HepG2 (cell line): Measurements from ENCODE around the gene ZNF292.

ENCODE experiments used
- CTCF ChIP-seq: sonication (generic); formaldehyde crosslinking; IDR thresholded peaks from 2 replicates; pipeline ENCODE4 v1.5.0; 2020; ENCODE audit warnings: mild to moderate bottlenecking, missing genetic modification reagents, moderate library complexity
- EZH2 ChIP-seq: conservative IDR thresholded peaks from 2 replicates; pipeline ENCODE4 v1.6.1; 2012; ENCODE audit warnings: mild to moderate bottlenecking, low read depth, low read length, moderate library complexity
- NFYC ChIP-seq: IDR thresholded peaks from 2 replicates; pipeline ENCODE4 v1.6.1; 2016; ENCODE audit warnings: missing genetic modification reagents, missing compliant biosample characterization
- PRDM4 ChIP-seq: sonication (generic); formaldehyde crosslinking; IDR thresholded peaks from 2 replicates; pipeline ENCODE4 v1.9.0; 2021; ENCODE audit warnings: missing genetic modification reagents, borderline replicate concordance
- RORA ChIP-seq: sonication (generic); formaldehyde crosslinking; IDR thresholded peaks from 2 replicates; pipeline ENCODE4 v1.5.0; 2020; ENCODE audit warnings: mild to moderate bottlenecking, missing genetic modification reagents, moderate library complexity
- TAF1 ChIP-seq: sonication (generic); formaldehyde crosslinking; IDR thresholded peaks from 2 replicates; pipeline ENCODE4 v1.4.0; 2020; ENCODE audit warnings: missing genetic modification reagents
- TP53 ChIP-seq: sonication (generic); formaldehyde crosslinking; conservative IDR thresholded peaks from 2 replicates; pipeline ENCODE4 v1.4.0; 2020; ENCODE audit warnings: missing genetic modification reagents
- ZFP91 ChIP-seq: sonication (generic); formaldehyde crosslinking; IDR thresholded peaks from 2 replicates; pipeline ENCODE4 v1.9.0; 2022; ENCODE audit warnings: missing genetic modification reagents, mild to moderate bottlenecking, borderline replicate concordance

GRCh38 chr6:87212596-87212995 is 57.2 kb downstream of the ZNF292 start:
- TF ChIP-seq PRDM4 (no peak), CTCF (CRISPR knock-in tag) (no peak), RORA (CRISPR knock-in tag) (no peak), ZFP91 (no peak), NFYC (CRISPR knock-in tag) (no peak), TP53 (CRISPR knock-in tag) (no peak), TAF1 (CRISPR knock-in tag) (no peak), EZH2 (no peak)
